UCSD-AML1 (cell line): Measurements from ENCODE around the gene SMCO2.
"Not testable (repeated sequence)": the region's sequence is repeated elsewhere in the genome, so short reads cannot be mapped to it uniquely, and the experiment has no call there.

Experiments used
- DNase-seq: peaks from one replicate; lab custom pipeline; 2025; ENCODE audit not compliant: unreplicated experiment; lab: John Stamatoyannopoulos, UW

The SMCO2 gene

GRCh38 chr12:27524839-27525753 is 78.6 kb downstream of the SMCO2 start:
- DNase-seq = peak; percentile 14

GRCh38 chr12:27527512-27527911 is 81.0 kb downstream of the SMCO2 start:
- DNase-seq = no peak

DNA sequence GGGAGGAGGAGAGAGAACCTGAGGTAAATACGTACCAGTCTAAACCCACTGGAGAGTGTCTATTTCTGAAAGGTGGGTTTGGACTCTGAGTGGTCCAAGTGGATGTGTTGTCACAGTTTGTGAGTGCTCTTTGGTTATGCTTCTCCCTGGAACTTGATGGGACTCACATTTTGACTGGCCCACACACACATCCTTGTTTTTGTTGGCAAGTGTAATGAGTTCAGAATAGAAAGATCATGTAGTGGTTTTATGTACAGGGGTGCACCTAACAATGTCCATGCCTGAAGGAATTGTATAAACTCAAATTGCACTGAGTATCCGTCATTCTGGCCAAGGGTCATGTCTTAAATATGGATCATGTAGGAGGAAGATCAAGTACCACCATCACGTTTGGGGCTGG is 82.3 kb downstream of the SMCO2 start:
- DNase-seq = no peak

- no peak for DNase-seq
Measured at GRCh38 chr12:27530157-27530922, 83.8 kb downstream of the SMCO2 start.

DNA sequence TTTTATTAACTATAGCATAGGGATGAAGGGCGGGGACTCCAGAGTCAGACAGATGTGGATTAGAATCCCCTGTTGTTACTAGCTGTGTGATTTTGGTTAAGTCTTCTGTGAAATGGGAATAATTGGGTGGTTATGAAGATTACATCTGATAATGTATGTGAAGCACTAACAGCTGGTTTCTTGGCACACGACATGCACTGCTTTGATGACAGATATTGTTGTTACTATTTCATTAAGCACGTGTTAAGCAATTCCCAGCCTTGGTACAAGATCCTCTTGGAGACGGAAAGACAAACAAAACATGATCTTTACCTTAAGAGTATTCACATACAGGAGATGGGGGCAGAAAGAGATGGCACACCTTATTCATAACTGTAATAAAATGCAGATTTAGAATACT is 85.4 kb downstream of the SMCO2 start:
- no peak for DNase-seq

DNA sequence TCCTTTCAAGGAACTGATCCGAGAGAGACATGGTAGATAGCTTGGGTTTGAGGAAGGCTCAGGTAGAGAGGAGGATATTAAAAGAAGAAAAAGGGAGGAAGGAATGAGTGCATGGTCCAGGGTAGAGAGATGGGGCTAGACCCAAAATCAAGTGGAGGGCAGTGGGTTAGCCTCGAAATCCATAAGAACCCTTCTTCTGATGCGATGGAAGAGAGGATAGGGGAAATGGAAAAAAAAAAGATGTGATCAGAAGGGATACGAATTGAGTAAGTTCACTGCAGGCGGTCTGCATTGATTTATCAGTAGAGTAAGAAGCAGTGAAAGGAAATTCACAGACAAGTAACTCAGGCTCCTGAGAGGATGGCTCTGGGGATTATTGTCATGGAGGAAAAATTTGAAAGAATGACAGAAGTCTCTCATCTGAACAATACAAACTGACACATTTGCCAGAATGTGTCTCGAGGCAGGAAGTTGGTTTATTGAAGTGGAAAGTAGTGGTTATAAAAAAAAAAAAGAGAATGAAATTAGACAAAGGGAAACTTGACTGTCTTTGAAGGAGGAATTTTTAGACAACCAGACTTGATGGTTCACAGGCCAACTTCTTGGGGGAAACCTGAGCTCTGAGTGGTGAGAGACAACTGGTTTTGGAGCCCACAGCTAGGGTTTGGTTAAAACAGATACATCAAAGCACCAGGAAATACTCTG is 87.7 kb downstream of the SMCO2 start:
- no peak for DNase-seq

- no peak for DNase-seq
Measured at GRCh38 chr12:27534765-27535161, 88.2 kb downstream of the SMCO2 start.

DNA sequence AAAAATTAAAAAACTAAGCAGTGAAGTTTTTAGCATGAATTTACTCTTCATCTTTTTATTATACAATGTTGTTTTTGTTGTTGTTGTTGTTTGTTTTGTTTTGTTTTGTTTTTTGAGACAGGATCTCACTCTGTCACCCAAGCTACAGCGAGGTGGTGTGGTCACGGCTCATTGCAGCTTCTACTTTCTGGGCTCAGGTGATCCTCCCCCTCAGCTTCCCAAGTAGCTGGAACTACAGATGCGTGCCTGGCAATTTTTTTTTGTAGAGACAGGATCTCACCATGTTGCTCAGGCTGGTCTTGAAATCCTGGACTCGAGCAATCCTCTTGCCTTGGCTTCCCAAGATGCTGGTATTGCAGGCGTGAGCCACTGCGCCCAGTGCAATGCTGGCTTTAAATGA is 88.8 kb downstream of the SMCO2 start:
- no peak for DNase-seq

DNA sequence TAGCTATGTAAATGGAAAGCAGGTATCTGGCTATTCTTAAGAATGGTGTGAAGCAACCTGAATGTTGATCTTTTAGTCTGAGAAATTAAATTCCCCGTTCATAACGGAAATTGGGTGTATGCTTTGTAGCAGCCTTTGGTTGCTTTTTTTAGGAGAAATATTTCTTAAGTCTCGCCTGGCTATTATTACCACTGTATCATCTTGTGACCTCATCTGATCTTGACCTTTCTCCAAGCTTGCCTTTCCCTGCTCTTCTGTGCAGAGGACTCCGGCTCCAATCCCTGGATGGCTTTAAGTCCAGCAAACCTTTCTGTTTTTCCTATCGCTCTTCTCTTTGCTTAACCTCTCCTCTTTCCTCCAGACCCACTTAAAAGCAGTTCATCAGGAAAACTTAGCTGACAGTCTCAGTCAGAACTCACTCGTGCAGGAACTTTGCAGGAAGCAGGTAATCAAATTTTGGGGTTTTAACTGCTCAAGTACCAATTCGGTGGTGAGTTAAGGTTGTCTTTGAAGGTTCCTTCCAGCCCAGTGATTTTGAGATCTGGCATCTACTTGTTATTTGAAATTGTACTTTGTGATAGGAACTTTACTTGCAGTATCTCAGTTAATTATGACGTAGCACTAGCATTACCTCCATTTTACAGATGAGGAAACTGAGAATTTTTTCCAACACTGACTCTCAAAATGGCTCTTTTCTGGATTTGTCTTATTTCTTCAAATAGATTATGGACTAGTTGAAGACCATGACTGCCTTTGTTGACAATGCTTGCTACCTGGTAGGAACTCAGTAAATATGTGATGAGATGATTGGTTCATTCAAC is 91.5 kb downstream of the SMCO2 start:
- DNase-seq = no peak

DNA sequence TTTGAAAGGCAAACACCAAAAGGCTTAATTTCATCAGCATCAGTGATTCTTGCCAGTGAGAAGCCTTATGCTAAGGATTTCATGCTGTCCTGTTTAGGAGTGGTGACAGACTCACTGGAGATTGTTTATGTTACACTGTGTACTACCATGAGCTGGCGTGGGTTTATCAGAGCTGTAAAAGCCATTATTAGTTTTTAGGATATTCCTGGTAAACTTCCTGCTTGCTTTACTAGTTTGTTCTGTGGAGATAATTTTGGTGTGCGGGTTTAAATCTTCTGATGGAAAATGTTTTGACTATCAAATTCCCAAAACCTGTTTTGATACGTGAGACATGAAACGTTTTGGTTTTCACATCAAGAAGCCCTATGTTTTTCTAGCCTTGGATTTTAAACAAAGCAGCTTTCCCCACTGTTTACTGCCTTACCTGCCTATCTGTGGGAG is 92.7 kb downstream of the SMCO2 start:
- no peak for DNase-seq

GRCh38 chr12:27541031-27541719 is 94.6 kb downstream of the SMCO2 start:
- DNase-seq = no peak

DNA sequence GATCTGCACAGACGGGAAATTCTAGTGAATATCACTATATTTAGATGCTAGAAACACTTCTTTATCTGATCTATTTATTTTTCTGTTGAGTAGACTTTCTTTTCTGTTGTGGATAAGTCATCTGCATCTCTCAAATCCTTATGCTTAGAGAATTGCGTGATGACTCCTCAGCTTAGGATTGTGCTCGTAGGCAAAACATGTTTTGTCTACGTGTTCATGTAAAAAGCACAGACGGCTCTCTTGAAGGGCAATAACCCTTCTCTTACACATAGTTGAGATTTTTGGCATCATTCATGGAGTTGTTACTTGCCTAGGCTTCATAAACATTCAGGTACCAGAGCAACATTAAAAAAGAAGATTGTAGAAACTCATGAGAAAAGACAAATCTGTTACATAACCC is 96.1 kb downstream of the SMCO2 start:
- no peak for DNase-seq

GRCh38 chr12:27544858-27545257 is 98.3 kb downstream of the SMCO2 start:
- DNase-seq = not testable (repeated sequence)

GRCh38 chr12:27545665-27546064 is 99.1 kb downstream of the SMCO2 start:
- DNase-seq = no peak

GRCh38 chr12:27547592-27547991 is 101.1 kb downstream of the SMCO2 start:
- no peak for DNase-seq

- DNase-seq = no peak
Measured at GRCh38 chr12:27548301-27549199, 102.0 kb downstream of the SMCO2 start.

DNA sequence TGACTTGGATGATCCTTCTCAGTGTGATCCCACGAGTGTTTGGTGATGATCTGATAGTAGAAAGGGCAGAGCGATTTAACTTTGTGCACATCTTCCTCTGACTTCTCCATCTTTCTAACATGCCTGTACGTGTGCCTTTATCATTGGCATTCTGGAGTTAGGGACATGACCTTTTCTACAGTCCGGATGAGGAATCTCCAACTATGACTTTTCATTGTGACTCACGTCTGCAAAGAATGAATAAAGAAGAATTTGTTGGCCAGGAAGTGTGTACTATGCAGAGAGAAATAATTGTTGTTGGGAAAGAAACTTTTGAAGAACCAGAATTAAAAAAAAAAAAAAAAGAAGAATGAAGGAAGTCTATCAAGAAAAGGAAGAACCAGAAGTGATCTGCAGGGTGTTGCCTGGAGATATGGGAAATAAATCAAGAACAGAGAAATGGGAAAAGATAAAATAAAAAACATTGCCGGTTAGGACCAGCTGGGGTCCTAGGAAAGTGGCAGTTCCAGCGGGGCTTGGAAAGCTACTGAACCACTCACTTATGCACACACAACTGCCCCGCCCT is 102.8 kb downstream of the SMCO2 start:
- DNase-seq = no peak

GRCh38 chr12:27549801-27550652 is 103.5 kb downstream of the SMCO2 start:
- DNase-seq = peak; percentile 63
